ENCODE measurements around the gene PRSS48.
"Not testable (repeated sequence)": the region's sequence is repeated elsewhere in the genome, so short reads cannot be mapped to it uniquely, and the experiment has no call there.

The PRSS48 gene

GRCh38 chr4:151263455-151263854 lies 13.5 kb upstream of the PRSS48 start:
- DNase-seq (ENCODE audit: low spot score), result no peak

GRCh38 chr4:151266497-151266896 lies 10.5 kb upstream of the PRSS48 start:
- DNase-seq (ENCODE audit: low spot score), result no peak

- DNase-seq (ENCODE audit: low spot score), result no peak
Observed at GRCh38 chr4:151267104-151267503, 9.9 kb upstream of the PRSS48 start.

GRCh38 chr4:151267822-151268535 lies 9.0 kb upstream of the PRSS48 start:
- DNase-seq (ENCODE audit: low spot score), result no peak

- not testable (repeated sequence) for DNase-seq (ENCODE audit: low spot score)
Observed at GRCh38 chr4:151268905-151269304, 8.1 kb upstream of the PRSS48 start.

GRCh38 chr4:151284534-151285245 lies 7.7 kb downstream of the PRSS48 start:
- DNase-seq (ENCODE audit: low spot score), result no peak

- no peak for DNase-seq (ENCODE audit: low spot score)
Observed at GRCh38 chr4:151287409-151287808, 10.4 kb downstream of the PRSS48 start.

- no peak for DNase-seq (ENCODE audit: low spot score)
Observed at GRCh38 chr4:151291485-151291884, 14.5 kb downstream of the PRSS48 start.

- no peak for DNase-seq (ENCODE audit: low spot score)
Observed at GRCh38 chr4:151292038-151292437, 15.1 kb downstream of the PRSS48 start.

GRCh38 chr4:151294833-151295496 lies 18.0 kb downstream of the PRSS48 start:
- DNase-seq (ENCODE audit: low spot score), result no peak

- no peak for DNase-seq (ENCODE audit: low spot score)
Observed at GRCh38 chr4:151296227-151296626, 19.3 kb downstream of the PRSS48 start.

- DNase-seq (ENCODE audit: low spot score), result no peak
Observed at GRCh38 chr4:151297170-151297569, 20.2 kb downstream of the PRSS48 start.

GRCh38 chr4:151302432-151302831 lies 25.5 kb downstream of the PRSS48 start:
- DNase-seq (ENCODE audit: low spot score), result no peak

GRCh38 chr4:151304226-151304625 lies 27.3 kb downstream of the PRSS48 start:
- no peak for DNase-seq (ENCODE audit: low spot score)

- no peak for DNase-seq (ENCODE audit: low spot score)
Observed at GRCh38 chr4:151304755-151305154, 27.8 kb downstream of the PRSS48 start.

GRCh38 chr4:151310124-151310728 lies 33.3 kb downstream of the PRSS48 start:
- no peak for DNase-seq (ENCODE audit: low spot score)

GRCh38 chr4:151313306-151314009 lies 36.5 kb downstream of the PRSS48 start:
- no peak for DNase-seq (ENCODE audit: low spot score)

- DNase-seq (ENCODE audit: low spot score), result no peak
Observed at GRCh38 chr4:151314010-151314355, 37.0 kb downstream of the PRSS48 start.

GRCh38 chr4:151314479-151314878 lies 37.5 kb downstream of the PRSS48 start:
- no peak for DNase-seq (ENCODE audit: low spot score)

GRCh38 chr4:151315212-151315886 lies 38.4 kb downstream of the PRSS48 start:
- DNase-seq (ENCODE audit: low spot score), result no peak

GRCh38 chr4:151316645-151317044 lies 39.7 kb downstream of the PRSS48 start:
- no peak for DNase-seq (ENCODE audit: low spot score)

All from hematopoietic multipotent progenitor cell treated with erythropoietin and hydrocortisone succinate and interleukin-3 and kit ligand, for 15 days (in vitro differentiated cells).